ENCODE data around the gene IL18R1. TPM values are rescaled to one million over a fixed set of nuclear protein-coding genes. Genes with fewer than 3 reads are reported as not detected.

Gene IL18R1
- polyA plus RNA-seq, 1 donor (not counting 4 experiments of a cell fraction or from before 2014, with no cell fraction given), result 1.7 TPM

DNA sequence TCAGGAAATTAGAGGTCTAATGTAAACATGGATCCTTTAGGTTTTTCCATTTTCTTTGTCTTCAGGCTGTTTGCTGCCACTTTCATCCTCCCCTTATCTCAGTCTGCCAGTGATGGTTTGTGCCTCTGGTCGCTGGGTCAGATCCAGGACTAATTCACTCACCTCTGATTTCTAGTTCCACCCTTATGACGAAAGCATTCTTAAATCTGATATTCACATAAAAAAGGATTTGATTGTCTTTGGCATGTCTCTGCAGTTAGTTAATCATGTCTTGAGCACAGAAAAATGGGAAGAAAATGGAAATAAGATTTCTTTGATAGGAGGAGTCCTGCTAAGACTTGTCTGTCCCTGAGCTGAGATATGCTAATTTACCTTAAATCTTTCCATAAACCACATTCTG lies 39.7 kb upstream of the IL18R1 start:
- Histone ChIP-seq H3K9me1 (ENCODE audit: control insufficient read depth, extremely low read depth, insufficient read depth, low read length) (no peaks in the 10 kb centered on the region), H2AFZ (ENCODE audit: control insufficient read depth, low read length) (peak overlapping the region; percentile 28), H3K4me1 (ENCODE audit: control insufficient read depth, extremely low read depth, insufficient read depth, low read length) (peaks cover 52% of the 10 kb centered on the region), H3K4me2 (ENCODE audit: control insufficient read depth, extremely low read depth, insufficient read depth, low read depth, low read length) (peak overlapping the region; percentile 46), H3K9ac (ENCODE audit: control insufficient read depth, extremely low read depth, insufficient read depth, low read length) (no peak overlapping the region), H3K79me2 (ENCODE audit: control insufficient read depth, insufficient read depth, low read length) (no peaks in the 10 kb centered on the region), H3K9me3 (ENCODE audit: control insufficient read depth, low read depth, low read length) (no peaks in the 10 kb centered on the region), H3K4me3 (ENCODE audit: control insufficient read depth in 2 of 3, extremely low read depth in 1 of 3, insufficient read depth in 2 of 3, low read depth in 1 of 3, low read length in 3 of 3) (no peak overlapping the region), H3K27ac (ENCODE audit: control insufficient read depth, insufficient read depth, low read length) (peak overlapping the region; percentile 33), H3K36me3 (ENCODE audit: control insufficient read depth in 2 of 2, extremely low read depth in 1 of 2, insufficient read depth in 2 of 2, low read length in 2 of 2) (no peaks in the 10 kb centered on the region), H4K20me1 (ENCODE audit: control insufficient read depth, extremely low read depth, insufficient read depth, low read length) (no peaks in the 10 kb centered on the region), H3K27me3 (ENCODE audit: control insufficient read depth, extremely low read depth, insufficient read depth, low read length) (no peaks in the 10 kb centered on the region)
- dilution Hi-C loops (cut with MboI; ENCODE audit: extremely low pct_ligation_motif_present, low sequenced_read_pairs), result no loop called here
- TF ChIP-seq, protein P1, sequence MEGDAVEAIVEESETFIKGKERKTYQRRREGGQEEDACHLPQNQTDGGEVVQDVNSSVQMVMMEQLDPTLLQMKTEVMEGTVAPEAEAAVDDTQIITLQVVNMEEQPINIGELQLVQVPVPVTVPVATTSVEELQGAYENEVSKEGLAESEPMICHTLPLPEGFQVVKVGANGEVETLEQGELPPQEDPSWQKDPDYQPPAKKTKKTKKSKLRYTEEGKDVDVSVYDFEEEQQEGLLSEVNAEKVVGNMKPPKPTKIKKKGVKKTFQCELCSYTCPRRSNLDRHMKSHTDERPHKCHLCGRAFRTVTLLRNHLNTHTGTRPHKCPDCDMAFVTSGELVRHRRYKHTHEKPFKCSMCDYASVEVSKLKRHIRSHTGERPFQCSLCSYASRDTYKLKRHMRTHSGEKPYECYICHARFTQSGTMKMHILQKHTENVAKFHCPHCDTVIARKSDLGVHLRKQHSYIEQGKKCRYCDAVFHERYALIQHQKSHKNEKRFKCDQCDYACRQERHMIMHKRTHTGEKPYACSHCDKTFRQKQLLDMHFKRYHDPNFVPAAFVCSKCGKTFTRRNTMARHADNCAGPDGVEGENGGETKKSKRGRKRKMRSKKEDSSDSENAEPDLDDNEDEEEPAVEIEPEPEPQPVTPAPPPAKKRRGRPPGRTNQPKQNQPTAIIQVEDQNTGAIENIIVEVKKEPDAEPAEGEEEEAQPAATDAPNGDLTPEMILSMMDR (optimal IDR thresholded peaks at IDR 0.05 in 1 of 3, IDR thresholded peaks at IDR 0.05 in 1 of 3, conservative IDR thresholded peaks at IDR 0.05 in 1 of 3; ENCODE audit: extremely low read depth in 1 of 3, insufficient read depth in 2 of 3, low read length in 3 of 3), result no peak
- no peak for TF ChIP-seq EZH2 (IDR thresholded peaks at IDR 0.05; ENCODE audit: low read length)
- DNase-seq (ENCODE audit: low read depth, low spot score), result no peak
- peak; percentile 5 for FAIRE-seq

DNA sequence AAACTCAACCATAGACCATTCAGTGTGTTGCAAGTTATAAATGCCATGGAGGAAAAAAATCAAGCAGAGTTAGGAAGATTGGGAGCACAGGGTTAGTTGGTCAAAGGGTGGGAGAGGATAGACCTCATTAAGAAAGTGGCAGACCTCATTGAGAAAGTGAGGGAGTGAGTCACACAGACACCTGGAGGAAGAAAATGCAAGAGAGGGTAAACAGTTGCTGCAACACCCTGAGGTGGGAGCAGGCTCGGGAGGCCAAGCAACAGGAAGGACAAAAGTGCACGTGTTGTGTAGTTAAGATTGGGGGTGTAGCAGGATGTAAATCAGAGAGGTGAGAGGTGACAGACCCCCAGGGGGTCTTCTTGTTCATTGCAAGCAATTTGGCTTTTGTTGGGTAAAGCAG lies 37.9 kb upstream of the IL18R1 start:
- H3K27me3 ChIP-seq (ENCODE audit: control insufficient read depth, extremely low read depth, insufficient read depth, low read length), result no peaks in the 10 kb centered on the region
- no peaks in the 10 kb centered on the region for H3K36me3 ChIP-seq (ENCODE audit: control insufficient read depth in 2 of 2, extremely low read depth in 1 of 2, insufficient read depth in 2 of 2, low read length in 2 of 2)
- H4K20me1 ChIP-seq (ENCODE audit: control insufficient read depth, extremely low read depth, insufficient read depth, low read length), result no peaks in the 10 kb centered on the region
- H3K4me2 ChIP-seq (ENCODE audit: control insufficient read depth, extremely low read depth, insufficient read depth, low read depth, low read length), result no peak overlapping the region
- H3K4me1 ChIP-seq (ENCODE audit: control insufficient read depth, extremely low read depth, insufficient read depth, low read length), result peaks cover 47% of the 10 kb centered on the region
- FAIRE-seq, result peak; percentile 74
- H2AFZ ChIP-seq (ENCODE audit: control insufficient read depth, low read length), result no peak overlapping the region
- H3K9me3 ChIP-seq (ENCODE audit: control insufficient read depth, low read depth, low read length), result no peaks in the 10 kb centered on the region
- TF ChIP-seq EZH2 (IDR thresholded peaks at IDR 0.05; ENCODE audit: low read length), result no peak
- TF ChIP-seq, protein P1 (optimal IDR thresholded peaks at IDR 0.05 in 1 of 3, IDR thresholded peaks at IDR 0.05 in 1 of 3, conservative IDR thresholded peaks at IDR 0.05 in 1 of 3; ENCODE audit: extremely low read depth in 1 of 3, insufficient read depth in 2 of 3, low read length in 3 of 3), result no peak
- peak overlapping the region; percentile 51 for H3K27ac ChIP-seq (ENCODE audit: control insufficient read depth, insufficient read depth, low read length)
- dilution Hi-C loops (cut with MboI; ENCODE audit: extremely low pct_ligation_motif_present, low sequenced_read_pairs), result no loop called here
- no peak overlapping the region for H3K9ac ChIP-seq (ENCODE audit: control insufficient read depth, extremely low read depth, insufficient read depth, low read length)
- H3K4me3 ChIP-seq (ENCODE audit: control insufficient read depth in 2 of 3, extremely low read depth in 1 of 3, insufficient read depth in 2 of 3, low read depth in 1 of 3, low read length in 3 of 3), result no peak overlapping the region
- H3K9me1 ChIP-seq (ENCODE audit: control insufficient read depth, extremely low read depth, insufficient read depth, low read length), result no peaks in the 10 kb centered on the region
- no peaks in the 10 kb centered on the region for H3K79me2 ChIP-seq (ENCODE audit: control insufficient read depth, insufficient read depth, low read length)
- no peak for DNase-seq (ENCODE audit: low read depth, low spot score)
